K562 (cell line): ENCODE data around the gene SPATA21. TPM values are rescaled to one million over a fixed set of nuclear protein-coding genes. Genes with fewer than 3 reads are reported as not detected.

Experiments used
- E2F8 ChIP-seq: fragments of 450-650 bp; IDR thresholded peaks from 2 replicates; pipeline ENCODE4 v1.7.1; 2018; ENCODE audit warnings: mild to moderate bottlenecking, low read depth; ENCODE audit not compliant: partially characterized antibody
- GTF2F1 ChIP-seq: IDR thresholded peaks from 2 replicates; pipeline ENCODE4 v1.6.1; 2011; ENCODE audit warnings: low read depth, low read length, improper control_type of control experiment
- HOMEZ ChIP-seq: fragments of 250-450 bp; sonication (Bioruptor Pico); IDR thresholded peaks from 2 replicates; pipeline ENCODE4 v1.4.0; 2020; ENCODE audit warnings: mild to moderate bottlenecking, moderate library complexity
- ID3 ChIP-seq, 2 experiments: fragments of 250-450 bp in 1 of 2; fragments of 450-650 bp in 1 of 2; sonication (Bioruptor Pico) in 1 of 2; IDR thresholded peaks; 2 replicates each; pipeline versions ENCODE4 v1.6.1 to v1.8.0; 2016 to 2021; ENCODE audit warnings: mild to moderate bottlenecking in 2 of 2, moderate library complexity in 2 of 2, missing compliant biosample characterization in 1 of 2, missing genetic modification characterization in 1 of 2
- MEIS2 ChIP-seq: fragments of 450-650 bp; IDR thresholded peaks from 2 replicates; pipeline ENCODE4 v1.6.1; 2014; ENCODE audit warnings: mild to moderate bottlenecking; ENCODE audit not compliant: partially characterized antibody
- POLR2AphosphoS5 ChIP-seq: IDR thresholded peaks from 2 replicates; pipeline ENCODE4 v1.6.1; 2011; ENCODE audit warnings: mild to moderate bottlenecking, low read depth, low read length, moderate library complexity; ENCODE audit not compliant: control insufficient read depth, insufficient read depth
- TBP ChIP-seq: optimal IDR thresholded peaks from 2 replicates; pipeline ENCODE3; 2011; ENCODE audit warnings: low read depth, low read length, improper control_type of control experiment
- ZNF24 ChIP-seq: fragments of 450-650 bp; IDR thresholded peaks from 2 replicates; pipeline ENCODE4 v1.6.1; 2016
- polyA plus RNA-seq, 8 experiments: library from polyadenylated mRNA; depleted of rRNA in 4 of 8; stranded (reverse) in 5 of 8; unstranded in 3 of 8; fragments of >200 nt; fragmentation: Nextera tagmentation in 2 of 8; fragmentation: Illumina TruSeq in 1 of 8; extraction: Ambion mirVana in 2 of 8; extraction: Trizol in 1 of 8; gene quantifications; 2 replicates each; pipeline versions ENCODE4 v1.2.1 to v1.2.3, GENCODE V29; 2011 to 2014; ENCODE audit warnings: inconsistent platforms in 1 of 8, missing spikeins in 1 of 8
- total RNA-seq, 7 experiments: library from RNA; depleted of rRNA in 6 of 7; stranded (reverse); fragments of >200 nt in 6 of 7; fragmentation: Illumina TruSeq in 2 of 7; extraction: Trizol in 2 of 7; gene quantifications; 2 replicates each; pipeline versions ENCODE4 v1.2.1 to v1.2.3, GENCODE V29; 2011 to 2021; ENCODE audit warnings: low replicate concordance in 1 of 7
- TF ChIP-seq, protein P1 (sequence below): fragments of 200-600 bp; sonication (generic); IDR thresholded peaks from one replicate; pipeline ENCODE4 v1.6.1; 2012; ENCODE audit warnings: mild to moderate bottlenecking, low read depth, low read length, inconsistent platforms

Gene SPATA21
- total and polyA plus RNA-seq, 9 of the 15 experiments (the other 6 are each of a cell fraction or from before 2014, with no cell fraction given), result 0.10 to 0.36 (median 0.13) TPM; not detected in 3

GRCh38 chr1:16351994-16352841 lies 85.0 kb downstream of the SPATA21 start, which contains the start of gene FBXO42 (continued):
- TF ChIP-seq, protein P1, sequence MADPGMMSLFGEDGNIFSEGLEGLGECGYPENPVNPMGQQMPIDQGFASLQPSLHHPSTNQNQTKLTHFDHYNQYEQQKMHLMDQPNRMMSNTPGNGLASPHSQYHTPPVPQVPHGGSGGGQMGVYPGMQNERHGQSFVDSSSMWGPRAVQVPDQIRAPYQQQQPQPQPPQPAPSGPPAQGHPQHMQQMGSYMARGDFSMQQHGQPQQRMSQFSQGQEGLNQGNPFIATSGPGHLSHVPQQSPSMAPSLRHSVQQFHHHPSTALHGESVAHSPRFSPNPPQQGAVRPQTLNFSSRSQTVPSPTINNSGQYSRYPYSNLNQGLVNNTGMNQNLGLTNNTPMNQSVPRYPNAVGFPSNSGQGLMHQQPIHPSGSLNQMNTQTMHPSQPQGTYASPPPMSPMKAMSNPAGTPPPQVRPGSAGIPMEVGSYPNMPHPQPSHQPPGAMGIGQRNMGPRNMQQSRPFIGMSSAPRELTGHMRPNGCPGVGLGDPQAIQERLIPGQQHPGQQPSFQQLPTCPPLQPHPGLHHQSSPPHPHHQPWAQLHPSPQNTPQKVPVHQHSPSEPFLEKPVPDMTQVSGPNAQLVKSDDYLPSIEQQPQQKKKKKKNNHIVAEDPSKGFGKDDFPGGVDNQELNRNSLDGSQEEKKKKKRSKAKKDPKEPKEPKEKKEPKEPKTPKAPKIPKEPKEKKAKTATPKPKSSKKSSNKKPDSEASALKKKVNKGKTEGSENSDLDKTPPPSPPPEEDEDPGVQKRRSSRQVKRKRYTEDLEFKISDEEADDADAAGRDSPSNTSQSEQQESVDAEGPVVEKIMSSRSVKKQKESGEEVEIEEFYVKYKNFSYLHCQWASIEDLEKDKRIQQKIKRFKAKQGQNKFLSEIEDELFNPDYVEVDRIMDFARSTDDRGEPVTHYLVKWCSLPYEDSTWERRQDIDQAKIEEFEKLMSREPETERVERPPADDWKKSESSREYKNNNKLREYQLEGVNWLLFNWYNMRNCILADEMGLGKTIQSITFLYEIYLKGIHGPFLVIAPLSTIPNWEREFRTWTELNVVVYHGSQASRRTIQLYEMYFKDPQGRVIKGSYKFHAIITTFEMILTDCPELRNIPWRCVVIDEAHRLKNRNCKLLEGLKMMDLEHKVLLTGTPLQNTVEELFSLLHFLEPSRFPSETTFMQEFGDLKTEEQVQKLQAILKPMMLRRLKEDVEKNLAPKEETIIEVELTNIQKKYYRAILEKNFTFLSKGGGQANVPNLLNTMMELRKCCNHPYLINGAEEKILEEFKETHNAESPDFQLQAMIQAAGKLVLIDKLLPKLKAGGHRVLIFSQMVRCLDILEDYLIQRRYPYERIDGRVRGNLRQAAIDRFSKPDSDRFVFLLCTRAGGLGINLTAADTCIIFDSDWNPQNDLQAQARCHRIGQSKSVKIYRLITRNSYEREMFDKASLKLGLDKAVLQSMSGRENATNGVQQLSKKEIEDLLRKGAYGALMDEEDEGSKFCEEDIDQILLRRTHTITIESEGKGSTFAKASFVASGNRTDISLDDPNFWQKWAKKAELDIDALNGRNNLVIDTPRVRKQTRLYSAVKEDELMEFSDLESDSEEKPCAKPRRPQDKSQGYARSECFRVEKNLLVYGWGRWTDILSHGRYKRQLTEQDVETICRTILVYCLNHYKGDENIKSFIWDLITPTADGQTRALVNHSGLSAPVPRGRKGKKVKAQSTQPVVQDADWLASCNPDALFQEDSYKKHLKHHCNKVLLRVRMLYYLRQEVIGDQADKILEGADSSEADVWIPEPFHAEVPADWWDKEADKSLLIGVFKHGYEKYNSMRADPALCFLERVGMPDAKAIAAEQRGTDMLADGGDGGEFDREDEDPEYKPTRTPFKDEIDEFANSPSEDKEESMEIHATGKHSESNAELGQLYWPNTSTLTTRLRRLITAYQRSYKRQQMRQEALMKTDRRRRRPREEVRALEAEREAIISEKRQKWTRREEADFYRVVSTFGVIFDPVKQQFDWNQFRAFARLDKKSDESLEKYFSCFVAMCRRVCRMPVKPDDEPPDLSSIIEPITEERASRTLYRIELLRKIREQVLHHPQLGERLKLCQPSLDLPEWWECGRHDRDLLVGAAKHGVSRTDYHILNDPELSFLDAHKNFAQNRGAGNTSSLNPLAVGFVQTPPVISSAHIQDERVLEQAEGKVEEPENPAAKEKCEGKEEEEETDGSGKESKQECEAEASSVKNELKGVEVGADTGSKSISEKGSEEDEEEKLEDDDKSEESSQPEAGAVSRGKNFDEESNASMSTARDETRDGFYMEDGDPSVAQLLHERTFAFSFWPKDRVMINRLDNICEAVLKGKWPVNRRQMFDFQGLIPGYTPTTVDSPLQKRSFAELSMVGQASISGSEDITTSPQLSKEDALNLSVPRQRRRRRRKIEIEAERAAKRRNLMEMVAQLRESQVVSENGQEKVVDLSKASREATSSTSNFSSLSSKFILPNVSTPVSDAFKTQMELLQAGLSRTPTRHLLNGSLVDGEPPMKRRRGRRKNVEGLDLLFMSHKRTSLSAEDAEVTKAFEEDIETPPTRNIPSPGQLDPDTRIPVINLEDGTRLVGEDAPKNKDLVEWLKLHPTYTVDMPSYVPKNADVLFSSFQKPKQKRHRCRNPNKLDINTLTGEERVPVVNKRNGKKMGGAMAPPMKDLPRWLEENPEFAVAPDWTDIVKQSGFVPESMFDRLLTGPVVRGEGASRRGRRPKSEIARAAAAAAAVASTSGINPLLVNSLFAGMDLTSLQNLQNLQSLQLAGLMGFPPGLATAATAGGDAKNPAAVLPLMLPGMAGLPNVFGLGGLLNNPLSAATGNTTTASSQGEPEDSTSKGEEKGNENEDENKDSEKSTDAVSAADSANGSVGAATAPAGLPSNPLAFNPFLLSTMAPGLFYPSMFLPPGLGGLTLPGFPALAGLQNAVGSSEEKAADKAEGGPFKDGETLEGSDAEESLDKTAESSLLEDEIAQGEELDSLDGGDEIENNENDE, result no peak
- peak; percentile 94 for TF ChIP-seq MEIS2
- TF ChIP-seq ZNF24, result 0 out of 2 replicates have a peak, but pooled peaks have one; percentile 70
- no peak for TF ChIP-seq ID3 (CRISPR knock-in tag; IDR thresholded peaks at IDR 0.05)
- TF ChIP-seq ID3 (tag; IDR thresholded peaks at IDR 0.05), result peak; percentile 85; the same call in 1 of the 2 replicates
- TF ChIP-seq POLR2AphosphoS5, result peak; percentile 80
- peak; percentile 36; the same call in 1 of the 2 replicates for TF ChIP-seq HOMEZ (CRISPR knock-in tag)
- TF ChIP-seq E2F8, result no peak
- peak; percentile 87 for TF ChIP-seq TBP
- TF ChIP-seq GTF2F1, result peak; percentile 59; the same call in 1 of the 2 replicates
